IgD-negative memory B cell (primary cell): ENCODE measurements around the gene RPS18. TPM values are rescaled to one million over a fixed set of nuclear protein-coding genes. Genes with fewer than 3 reads are reported as not detected.
"Not testable (repeated sequence)": the region's sequence is repeated elsewhere in the genome, so short reads cannot be mapped to it uniquely, and the experiment has no call there.

Source experiments
- H3K27ac Mint-ChIP-seq, 3 donors: one replicate each; pipeline ENCODE4 v1.8.0; 2020 to 2022; ENCODE audit warnings: mild to moderate bottlenecking in 3 of 3, mixed read lengths in 3 of 3, moderate library complexity in 1 of 3
- H3K27me3 Mint-ChIP-seq: one replicate; pipeline ENCODE4 v1.8.0; 2021; ENCODE audit warnings: mixed read lengths
- H3K36me3 Mint-ChIP-seq: one replicate; pipeline ENCODE4 v1.8.0; 2020; ENCODE audit warnings: mild to moderate bottlenecking, mixed read lengths
- H3K4me1 Mint-ChIP-seq, 3 donors: one replicate each; pipeline ENCODE4 v1.8.0; 2020 to 2022; ENCODE audit warnings: mixed read lengths in 3 of 3, mild to moderate bottlenecking in 1 of 3
- H3K4me3 Mint-ChIP-seq, 4 donors: one replicate each; pipeline ENCODE4 v1.8.0; 2020 to 2022; ENCODE audit warnings: mild to moderate bottlenecking in 4 of 4, mixed read lengths in 4 of 4, moderate library complexity in 3 of 4
- H3K9me3 Mint-ChIP-seq, 3 donors: one replicate each; pipeline ENCODE4 v1.8.0; 2020 to 2021; ENCODE audit warnings: mixed read lengths in 3 of 3, mild to moderate bottlenecking in 1 of 3
- polyA plus RNA-seq: library from polyadenylated mRNA; unstranded; fragments of 300-500 nt; fragmentation: Illumina TruSeq; gene quantifications from one replicate; pipeline ENCODE4 v1.2.3, GENCODE V29; 2021

Gene RPS18
- polyA plus RNA-seq, 1 donor from 2014 or later = 9,150 TPM

- peaks cover 13 to 14% (median 13%) of the 10 kb centered on the region in 3 donors for H3K4me1 Mint-ChIP-seq
- peak overlapping the region in 3 of 4 donors; percentile 16 to 94 (median 28) for H3K4me3 Mint-ChIP-seq
- peaks cover 5% of the 10 kb centered on the region for H3K36me3 Mint-ChIP-seq
- H3K27me3 Mint-ChIP-seq = no peaks in the 10 kb centered on the region
- H3K9me3 Mint-ChIP-seq = no peaks in the 10 kb centered on the region
- H3K27ac Mint-ChIP-seq = peak overlapping the region; percentile 3 to 84 (median 24)
These were observed 20.4 kb upstream of the RPS18 start for GRCh38 chr6:33251395-33252012.

DNA sequence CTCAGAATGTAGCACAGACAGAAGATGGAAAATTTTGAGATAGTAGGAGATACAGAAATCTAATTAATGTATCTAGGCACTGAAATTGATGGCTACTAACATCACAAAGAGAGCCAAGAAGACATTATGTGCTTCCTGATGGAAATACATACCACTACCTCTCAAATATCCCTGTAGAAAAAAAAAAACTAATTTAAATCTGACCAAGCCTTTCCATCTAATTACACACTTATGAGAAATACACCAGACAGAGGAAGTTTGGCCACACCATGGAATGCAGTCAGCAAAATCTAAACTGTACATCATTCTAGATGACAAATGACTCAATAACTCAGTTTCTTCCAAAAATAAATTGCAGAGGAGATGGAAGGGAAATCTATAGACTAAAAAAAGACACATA is 19.1 kb upstream of the RPS18 start:
- no peak overlapping the region for H3K27ac Mint-ChIP-seq
- no peak overlapping the region for H3K4me3 Mint-ChIP-seq
- H3K4me1 Mint-ChIP-seq = peaks cover 13 to 14% (median 13%) of the 10 kb centered on the region in 3 donors
- no peaks in the 10 kb centered on the region for H3K27me3 Mint-ChIP-seq
- no peaks in the 10 kb centered on the region for H3K9me3 Mint-ChIP-seq
- peaks cover 5% of the 10 kb centered on the region for H3K36me3 Mint-ChIP-seq

- Mint-ChIP-seq H3K9me3 (no peaks in the 10 kb centered on the region), H3K36me3 (peaks cover 5% of the 10 kb centered on the region)
These were observed 17.3 kb upstream of the RPS18 start for GRCh38 chr6:33254591-33254990.

GRCh38 chr6:33259032-33259431 is 12.8 kb upstream of the RPS18 start:
- Mint-ChIP-seq H3K36me3 (peaks cover 8% of the 10 kb centered on the region), H3K27me3 (no peaks in the 10 kb centered on the region), H3K4me3 (no peak overlapping the region), H3K27ac (no peak overlapping the region), H3K4me1 (peaks cover 0 to 4% (median 0%) of the 10 kb centered on the region in 3 donors), H3K9me3 (no peaks in the 10 kb centered on the region)

More at GRCh38 chr6:33254591-33254990, 17.3 kb upstream of the RPS18 start:
- Mint-ChIP-seq H3K4me3 (no peak overlapping the region), H3K4me1 (peaks cover 6 to 12% (median 8%) of the 10 kb centered on the region in 3 donors), H3K27me3 (no peaks in the 10 kb centered on the region), H3K27ac (no peak overlapping the region)

DNA sequence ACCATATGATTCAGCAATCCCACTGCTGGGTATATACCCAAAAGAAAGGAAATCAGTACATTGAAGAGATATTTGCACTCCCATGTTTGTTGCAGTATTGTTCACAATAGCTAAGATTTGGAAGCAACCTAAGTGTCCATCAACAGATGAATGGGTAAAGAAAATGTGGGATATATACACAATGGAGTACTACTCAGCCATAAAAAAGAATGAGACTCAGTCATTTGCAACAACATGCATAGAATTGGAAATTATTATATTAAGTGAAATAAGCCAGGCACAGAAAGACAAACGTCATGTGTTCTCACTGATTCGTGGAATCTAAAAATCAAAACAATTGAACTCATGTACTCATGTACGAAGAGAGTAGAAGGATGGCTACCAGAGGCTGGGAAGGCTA is 9.4 kb upstream of the RPS18 start:
- H3K4me1 Mint-ChIP-seq, H3K9me3 Mint-ChIP-seq, H3K4me3 Mint-ChIP-seq, H3K27me3 Mint-ChIP-seq: not testable (repeated sequence)
- Mint-ChIP-seq H3K27ac (peak overlapping the region in 1 of 3 donors; percentile 42), H3K36me3 (peaks cover 11% of the 10 kb centered on the region)

DNA sequence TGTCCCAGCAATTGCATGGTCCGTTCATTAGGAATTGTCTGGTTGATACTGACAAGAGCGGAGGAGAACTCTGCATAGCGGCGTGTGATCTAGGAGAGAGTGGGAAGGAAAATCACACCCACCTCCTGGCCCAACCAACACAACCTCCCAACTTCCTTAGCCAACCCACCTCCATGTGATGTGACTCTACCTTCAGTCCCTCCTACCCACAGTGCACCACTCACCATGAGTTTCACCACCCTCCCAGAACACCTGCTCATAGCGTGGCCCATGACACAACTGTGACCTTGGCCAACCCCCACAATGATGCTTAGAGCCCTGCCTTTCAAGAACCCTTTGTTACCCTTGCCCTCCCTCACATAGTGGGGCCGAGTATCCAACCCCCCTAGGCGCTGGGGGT is 7.9 kb upstream of the RPS18 start:
- no peaks in the 10 kb centered on the region for H3K27me3 Mint-ChIP-seq
- no peak overlapping the region for H3K4me3 Mint-ChIP-seq
- H3K4me1 Mint-ChIP-seq = peaks cover 0 to 4% (median 0%) of the 10 kb centered on the region in 3 donors
- H3K36me3 Mint-ChIP-seq = peaks cover 11% of the 10 kb centered on the region
- no peak overlapping the region for H3K27ac Mint-ChIP-seq
- H3K9me3 Mint-ChIP-seq = no peaks in the 10 kb centered on the region

- H3K4me1 Mint-ChIP-seq = peaks cover 28 to 45% (median 37%) of the 10 kb centered on the region in 3 donors
- H3K9me3 Mint-ChIP-seq = no peaks in the 10 kb centered on the region
- peak overlapping the region; percentile 98 to 100 (median 99) for H3K27ac Mint-ChIP-seq
- H3K36me3 Mint-ChIP-seq = peaks cover 5% of the 10 kb centered on the region
- H3K27me3 Mint-ChIP-seq = no peaks in the 10 kb centered on the region
- H3K4me3 Mint-ChIP-seq = peak overlapping the region; percentile 98 to 100 (median 99)
These were observed 783 bp upstream of the RPS18 start for GRCh38 chr6:33271117-33271467.

- Mint-ChIP-seq H3K27me3 (no peaks in the 10 kb centered on the region), H3K36me3 (peaks cover 5% of the 10 kb centered on the region), H3K4me3 (peak overlapping the region; percentile 98 to 100 (median 99)), H3K27ac (peak overlapping the region; percentile 98 to 100 (median 99)), H3K9me3 (no peaks in the 10 kb centered on the region), H3K4me1 (peaks cover 34 to 51% (median 43%) of the 10 kb centered on the region in 3 donors)
These were observed 627 bp downstream of the RPS18 start for GRCh38 chr6:33272275-33273128.

DNA sequence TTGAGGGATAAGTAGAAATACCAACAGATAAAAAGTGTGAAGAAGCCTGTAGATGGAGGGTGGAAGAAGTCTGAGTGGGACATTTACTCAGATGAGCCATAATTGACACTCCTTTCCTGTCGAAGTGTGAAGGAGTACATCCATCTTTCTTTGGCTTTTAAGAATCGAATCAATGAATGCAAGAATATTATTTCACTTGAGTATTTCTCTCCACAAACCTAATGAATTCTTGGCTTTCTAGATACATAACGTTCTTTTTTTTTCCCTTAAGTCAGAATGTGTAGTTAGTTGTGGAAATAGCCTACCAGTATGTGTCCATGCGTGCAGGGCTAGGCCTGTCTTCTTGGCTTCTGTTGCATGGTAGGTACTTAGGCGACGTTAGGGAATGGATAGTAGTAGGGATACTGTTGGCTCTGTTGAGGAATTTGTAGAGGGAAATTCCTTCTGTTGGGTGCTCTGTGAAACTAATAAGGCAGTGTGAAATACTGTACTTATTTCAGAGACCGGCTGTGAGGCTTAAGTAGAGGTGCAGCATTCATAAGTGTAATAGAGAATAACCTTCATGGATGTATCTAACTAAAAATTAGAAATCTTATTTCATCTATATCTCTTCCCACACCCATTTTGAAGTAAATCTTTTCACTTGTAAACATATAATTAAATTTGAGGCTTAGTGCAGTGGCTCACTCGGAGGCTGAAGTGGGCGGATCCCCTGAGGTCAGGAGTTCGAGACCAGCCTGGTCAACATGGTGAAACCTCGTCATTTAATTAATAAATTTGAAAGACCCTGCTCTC is 1.5 kb downstream of the RPS18 start:
- Mint-ChIP-seq H3K36me3 (peaks cover 5% of the 10 kb centered on the region), H3K27me3 (no peaks in the 10 kb centered on the region)

GRCh38 chr6:33273924-33274902 is 2.3 kb downstream of the RPS18 start:
- peaks cover 5% of the 10 kb centered on the region for H3K36me3 Mint-ChIP-seq
- H3K4me1 Mint-ChIP-seq = peaks cover 46 to 60% (median 47%) of the 10 kb centered on the region in 3 donors
- peak overlapping the region; percentile 87 to 100 (median 99) for H3K4me3 Mint-ChIP-seq
- peak overlapping the region; percentile 59 to 99 (median 92) for H3K27ac Mint-ChIP-seq
- H3K9me3 Mint-ChIP-seq = no peaks in the 10 kb centered on the region
- no peaks in the 10 kb centered on the region for H3K27me3 Mint-ChIP-seq

More for the DNA sequence above, 1.5 kb downstream of the RPS18 start:
- peak overlapping the region; percentile 98 to 100 (median 99) for H3K27ac Mint-ChIP-seq
- H3K4me3 Mint-ChIP-seq = peak overlapping the region; percentile 98 to 100 (median 99)
- H3K9me3 Mint-ChIP-seq = no peaks in the 10 kb centered on the region
- peaks cover 40 to 55% (median 43%) of the 10 kb centered on the region in 3 donors for H3K4me1 Mint-ChIP-seq

DNA sequence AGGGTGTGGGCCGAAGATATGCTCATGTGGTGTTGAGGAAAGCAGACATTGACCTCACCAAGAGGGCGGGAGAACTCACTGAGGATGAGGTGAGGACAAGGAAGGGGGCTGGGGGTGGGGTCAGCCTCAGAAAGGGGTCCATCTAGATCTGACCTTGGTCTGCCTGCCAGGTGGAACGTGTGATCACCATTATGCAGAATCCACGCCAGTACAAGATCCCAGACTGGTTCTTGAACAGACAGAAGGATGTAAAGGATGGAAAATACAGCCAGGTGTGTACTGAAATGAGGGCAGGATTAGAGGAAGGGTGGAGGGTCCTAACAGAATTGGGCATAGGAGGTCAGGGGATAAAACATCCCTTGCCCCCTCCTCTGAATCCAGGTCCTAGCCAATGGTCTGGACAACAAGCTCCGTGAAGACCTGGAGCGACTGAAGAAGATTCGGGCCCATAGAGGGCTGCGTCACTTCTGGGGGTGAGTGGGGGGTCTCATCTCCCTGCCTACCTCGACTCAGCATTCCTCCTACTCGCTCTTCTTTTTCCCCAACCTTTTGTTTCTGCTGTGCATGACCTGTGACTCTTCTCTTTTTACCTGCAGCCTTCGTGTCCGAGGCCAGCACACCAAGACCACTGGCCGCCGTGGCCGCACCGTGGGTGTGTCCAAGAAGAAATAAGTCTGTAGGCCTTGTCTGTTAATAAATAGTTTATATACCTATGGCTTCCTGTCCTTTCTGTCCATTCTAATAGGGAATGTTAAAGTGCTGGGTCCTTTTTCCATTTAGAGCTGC is 4.1 kb downstream of the RPS18 start:
- Mint-ChIP-seq H3K4me3 (peak overlapping the region; percentile 89 to 99 (median 94)), H3K4me1 (peaks cover 42 to 55% (median 47%) of the 10 kb centered on the region in 3 donors), H3K27ac (peak overlapping the region; percentile 85 to 99 (median 92))
- H3K27me3 Mint-ChIP-seq, H3K36me3 Mint-ChIP-seq, H3K9me3 Mint-ChIP-seq: not testable (repeated sequence)

- peaks cover 43 to 58% (median 45%) of the 10 kb centered on the region in 3 donors for H3K4me1 Mint-ChIP-seq
These were observed 4.6 kb downstream of the RPS18 start for GRCh38 chr6:33276581-33276863.

GRCh38 chr6:33276864-33277662 is 5.2 kb downstream of the RPS18 start, which contains the start of gene B3GALT4:
TSS of gene B3GALT4 (plus strand) at chr6:33277123. CDS start at chr6:33277420, 297 bp downstream.
- peak within 1 kb of the TSS; percentile 89 to 99 (median 96) for H3K4me3 Mint-ChIP-seq
- no peaks in the 10 kb centered on the region for H3K9me3 Mint-ChIP-seq
- no peaks in the 10 kb centered on the region for H3K36me3 Mint-ChIP-seq

More at GRCh38 chr6:33276581-33276863, 4.6 kb downstream of the RPS18 start:
- H3K27ac Mint-ChIP-seq = peak overlapping the region; percentile 85 to 99 (median 92)
- peak overlapping the region; percentile 89 to 99 (median 94) for H3K4me3 Mint-ChIP-seq
- no peaks in the 10 kb centered on the region for H3K27me3 Mint-ChIP-seq
- H3K9me3 Mint-ChIP-seq = no peaks in the 10 kb centered on the region
- no peaks in the 10 kb centered on the region for H3K36me3 Mint-ChIP-seq

More at GRCh38 chr6:33276864-33277662, 5.2 kb downstream of the RPS18 start, which contains the start of gene B3GALT4:
- Mint-ChIP-seq H3K27ac (peak within 1 kb of the TSS; percentile 85 to 99 (median 92)), H3K27me3 (no peaks in the 10 kb centered on the region), H3K4me1 (peaks cover 40 to 56% (median 41%) of the 10 kb centered on the region in 3 donors)
